ENCODE results near the gene PTPRM. TPM values are rescaled to one million over a fixed set of nuclear protein-coding genes. Genes with fewer than 3 reads are reported as not detected.

The PTPRM gene
- total RNA-seq, 4 donors from 2014 or later, result 170 to 198 (median 182) TPM

DNA sequence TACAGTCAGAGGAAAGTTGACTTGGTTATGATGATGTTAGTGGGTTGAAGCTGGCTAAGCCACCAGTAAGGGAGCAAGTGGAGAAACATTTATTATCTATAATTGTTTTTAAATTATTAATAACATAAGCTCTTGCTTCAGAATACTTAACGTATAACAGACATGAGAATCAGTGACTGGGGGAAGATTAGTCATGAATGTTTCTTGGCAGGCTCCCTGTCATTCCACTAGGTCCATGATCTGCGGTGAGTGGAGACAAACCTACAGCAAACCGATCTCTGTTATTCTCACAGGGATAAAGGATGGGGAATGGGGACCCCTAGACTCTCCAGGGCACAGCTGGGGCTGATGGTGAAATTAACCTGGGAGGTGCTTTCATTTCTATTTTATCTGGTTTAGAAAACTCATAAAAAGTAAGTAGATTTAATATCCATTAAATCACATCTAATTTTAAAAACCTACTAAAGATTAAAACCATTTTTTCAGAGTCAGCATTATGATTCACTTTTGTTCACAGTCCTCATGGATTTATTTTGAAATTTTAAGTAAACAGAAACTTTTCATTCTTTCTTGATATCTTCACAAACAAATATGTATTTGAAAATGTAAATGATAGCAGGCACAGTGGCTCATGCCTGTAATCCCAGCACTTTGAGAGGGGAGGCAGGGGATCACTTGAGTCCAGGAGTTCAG is 420.3 kb downstream of the PTPRM start:
- H3K27me3 ChIP-seq, result no peaks in the 10 kb centered on the region
- no peak for DNase-seq
- no peak for TF ChIP-seq POLR2A (IDR thresholded peaks at IDR 0.05)
- TF ChIP-seq, protein P1, sequence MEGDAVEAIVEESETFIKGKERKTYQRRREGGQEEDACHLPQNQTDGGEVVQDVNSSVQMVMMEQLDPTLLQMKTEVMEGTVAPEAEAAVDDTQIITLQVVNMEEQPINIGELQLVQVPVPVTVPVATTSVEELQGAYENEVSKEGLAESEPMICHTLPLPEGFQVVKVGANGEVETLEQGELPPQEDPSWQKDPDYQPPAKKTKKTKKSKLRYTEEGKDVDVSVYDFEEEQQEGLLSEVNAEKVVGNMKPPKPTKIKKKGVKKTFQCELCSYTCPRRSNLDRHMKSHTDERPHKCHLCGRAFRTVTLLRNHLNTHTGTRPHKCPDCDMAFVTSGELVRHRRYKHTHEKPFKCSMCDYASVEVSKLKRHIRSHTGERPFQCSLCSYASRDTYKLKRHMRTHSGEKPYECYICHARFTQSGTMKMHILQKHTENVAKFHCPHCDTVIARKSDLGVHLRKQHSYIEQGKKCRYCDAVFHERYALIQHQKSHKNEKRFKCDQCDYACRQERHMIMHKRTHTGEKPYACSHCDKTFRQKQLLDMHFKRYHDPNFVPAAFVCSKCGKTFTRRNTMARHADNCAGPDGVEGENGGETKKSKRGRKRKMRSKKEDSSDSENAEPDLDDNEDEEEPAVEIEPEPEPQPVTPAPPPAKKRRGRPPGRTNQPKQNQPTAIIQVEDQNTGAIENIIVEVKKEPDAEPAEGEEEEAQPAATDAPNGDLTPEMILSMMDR (IDR thresholded peaks at IDR 0.05), result no peak
- H3K4me3 ChIP-seq (replicated peaks in 1 of 3), result no peak overlapping the region
- intact Hi-C loops (cut with DNase I), result no loop called here
- 35 to 52% methylated on average over 3 of the region's 3 CpGs for WGBS, 2 donors
- H3K4me1 ChIP-seq, result peaks cover 0 to 13% of the 10 kb centered on the region in 2 donors
- no peaks in the 10 kb centered on the region for H3K36me3 ChIP-seq
- no peaks in the 10 kb centered on the region for H3K9me3 ChIP-seq
- peak overlapping the region in 1 of 3 donors; percentile 19 for H3K27ac ChIP-seq

DNA sequence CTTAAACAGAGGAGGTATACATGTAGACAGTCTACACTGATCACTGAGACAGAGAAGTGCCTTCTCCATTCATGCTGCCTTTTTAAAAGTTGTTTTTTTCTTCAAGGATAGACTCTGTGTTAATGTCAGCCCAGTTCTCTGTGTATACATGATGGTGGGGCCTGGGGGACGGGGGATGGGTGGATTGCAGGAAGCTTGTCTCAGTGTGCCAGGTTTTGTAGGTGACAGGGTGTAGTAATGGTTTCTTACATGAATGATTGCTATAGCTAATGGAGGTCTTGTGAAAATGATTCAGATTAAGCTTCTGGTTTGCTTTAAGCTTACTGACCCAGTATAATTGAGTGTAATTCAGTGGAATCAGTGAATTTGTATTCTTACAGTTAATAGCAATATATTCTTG is 423.6 kb downstream of the PTPRM start:
- H3K9me3 ChIP-seq, result no peaks in the 10 kb centered on the region
- WGBS, 2 donors, result 30 to 42% methylated on average over 1 of the region's 1 CpG
- H3K27me3 ChIP-seq, result no peaks in the 10 kb centered on the region
- H3K4me1 ChIP-seq, result peaks cover 0 to 19% of the 10 kb centered on the region in 2 donors
- H3K4me3 ChIP-seq (replicated peaks in 1 of 3), result no peak overlapping the region
- intact Hi-C loops (cut with DNase I), result no loop called here
- TF ChIP-seq, protein P1 (IDR thresholded peaks at IDR 0.05), result no peak
- TF ChIP-seq POLR2A (IDR thresholded peaks at IDR 0.05), result no peak
- no peaks in the 10 kb centered on the region for H3K36me3 ChIP-seq
- no peak for DNase-seq
- no peak overlapping the region for H3K27ac ChIP-seq

DNA sequence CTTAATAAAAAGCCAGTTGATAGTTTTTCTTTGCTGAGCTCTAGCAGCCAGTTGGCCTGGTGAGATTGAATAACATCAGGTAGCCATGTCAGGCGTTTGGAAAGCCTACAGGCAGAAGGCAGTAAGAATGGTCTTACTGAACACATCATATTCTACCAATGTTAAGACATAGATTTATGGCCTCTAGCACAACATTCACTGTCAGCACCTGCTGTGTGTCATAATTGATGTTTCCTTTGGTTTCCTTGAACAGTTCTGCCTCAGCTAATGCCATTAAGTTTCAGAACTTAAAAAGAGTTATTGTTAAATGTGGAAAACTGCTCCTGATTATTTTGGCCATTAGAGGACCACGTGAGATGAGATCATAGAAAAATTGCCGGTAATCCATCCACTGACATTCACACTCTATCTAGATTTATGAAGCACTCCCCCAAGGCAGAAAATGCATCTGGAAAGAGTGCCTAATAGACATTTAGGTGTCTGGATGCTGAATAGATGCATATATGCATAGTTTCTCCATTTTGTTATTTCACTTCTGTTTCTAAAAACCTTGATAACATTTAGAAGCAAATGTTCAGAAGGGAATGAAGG is 434.7 kb downstream of the PTPRM start:
- Histone ChIP-seq H3K4me1 (peaks cover 52 to 60% of the 10 kb centered on the region in 2 donors), H3K4me3 (replicated peaks in 1 of 3) (no peak overlapping the region), H3K27me3 (no peaks in the 10 kb centered on the region), H3K27ac (peak overlapping the region in 2 of 3 donors; percentile 64 to 81), H3K9me3 (no peaks in the 10 kb centered on the region), H3K36me3 (no peaks in the 10 kb centered on the region)
- DNase-seq, result no peak
- TF ChIP-seq POLR2A (IDR thresholded peaks at IDR 0.05), result no peak
- TF ChIP-seq, protein P1 (IDR thresholded peaks at IDR 0.05), result no peak
- WGBS, 2 donors, result 88 to 90% methylated on average over 3 of the region's 3 CpGs
- intact Hi-C loops (cut with DNase I), result no loop called here

DNA sequence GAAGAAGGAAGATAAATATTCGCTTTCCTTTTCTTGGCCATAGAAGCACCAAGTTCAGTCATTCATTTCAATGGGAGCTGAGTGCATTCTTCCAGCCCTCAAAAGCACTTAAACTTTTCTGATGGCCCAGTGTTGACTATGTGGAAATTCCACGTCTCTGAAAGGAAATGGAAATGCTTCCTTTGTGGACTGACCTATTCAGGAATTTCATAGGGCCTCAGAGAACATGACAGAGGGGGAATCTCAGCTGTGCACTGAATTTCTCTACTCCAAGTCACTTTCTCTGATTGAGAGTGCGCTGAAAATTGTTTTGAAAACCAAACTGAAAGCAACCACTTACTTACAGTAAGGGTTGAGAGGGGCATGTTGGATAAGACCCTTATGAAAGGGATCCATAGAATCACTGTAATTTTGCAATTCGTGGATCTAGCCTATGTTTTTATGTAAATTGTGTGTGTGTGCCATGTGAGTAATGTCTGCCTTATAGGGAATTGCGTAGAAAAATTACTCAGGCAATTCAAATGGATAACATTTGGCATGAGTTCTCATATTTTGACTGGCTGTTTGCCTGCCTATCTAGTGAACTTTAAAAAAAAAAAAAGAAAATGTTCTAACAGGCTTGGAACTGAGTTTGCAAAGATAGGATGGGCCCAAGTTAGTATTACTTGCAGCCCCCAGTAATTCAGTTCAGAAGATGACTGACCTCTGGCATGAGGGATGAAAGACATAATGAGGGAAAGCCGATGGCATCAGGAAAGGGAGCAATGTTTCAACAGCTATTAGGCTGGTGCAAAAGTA is 437.0 kb downstream of the PTPRM start:
- Histone ChIP-seq H3K27me3 (no peaks in the 10 kb centered on the region), H3K9me3 (no peaks in the 10 kb centered on the region), H3K4me3 (replicated peaks in 1 of 3) (no peak overlapping the region), H3K4me1 (peaks cover 52 to 58% of the 10 kb centered on the region in 2 donors), H3K27ac (peak overlapping the region; percentile 82 to 89 (median 85)), H3K36me3 (no peaks in the 10 kb centered on the region)
- WGBS, 2 donors, result 22 to 24% methylated on average over 6 of the region's 6 CpGs
- TF ChIP-seq, protein P1 (IDR thresholded peaks at IDR 0.05), result no peak
- DNase-seq, result peak; percentile 32 to 37
- intact Hi-C loops (cut with DNase I), result no loop called here
